Right renal pelvis (tissue), 4 donors: ENCODE data around the gene XIRP1. TPM values are rescaled to one million over a fixed set of nuclear protein-coding genes. Genes with fewer than 3 reads are reported as not detected.

Experiments used
- DNase-seq, 4 donors: peaks; one replicate each; pipeline ENCODE4 v3.0.0-alpha.2; 2013; ENCODE audit warnings: low read depth in 4 of 4, low spot score in 3 of 4, missing footprints in 1 of 4
- polyA plus RNA-seq, 4 donors: library from polyadenylated mRNA; unstranded; fragments of 120-200 nt; gene quantifications; one replicate each; pipeline ENCODE4 v1.2.1, GENCODE V29; 2013; ENCODE audit not compliant: insufficient read length in 4 of 4

The XIRP1 gene
- polyA plus RNA-seq, 4 donors: 0.10 to 0.15 (median 0.11) TPM

DNA sequence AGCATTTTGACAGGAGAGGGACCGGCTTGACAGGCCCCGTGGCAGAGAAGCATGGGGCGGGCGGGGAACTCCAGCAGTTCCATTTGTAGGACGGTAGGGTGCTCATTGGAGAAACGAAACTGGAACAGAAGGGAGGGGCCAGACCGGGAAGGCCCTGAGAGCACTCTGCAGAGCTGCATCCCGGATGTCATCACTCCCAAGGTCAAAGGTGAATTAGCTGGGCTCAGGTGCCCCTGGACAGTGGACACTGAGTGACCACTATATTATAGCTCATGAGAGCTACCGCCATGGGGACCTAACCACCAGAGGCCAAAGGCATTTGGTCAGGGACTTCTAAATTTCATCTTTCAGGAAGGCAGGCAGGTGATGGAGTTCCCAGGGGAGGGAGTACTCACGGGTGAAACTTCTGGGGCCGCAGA is 46.3 kb downstream of the XIRP1 start:
- no peak for DNase-seq

DNA sequence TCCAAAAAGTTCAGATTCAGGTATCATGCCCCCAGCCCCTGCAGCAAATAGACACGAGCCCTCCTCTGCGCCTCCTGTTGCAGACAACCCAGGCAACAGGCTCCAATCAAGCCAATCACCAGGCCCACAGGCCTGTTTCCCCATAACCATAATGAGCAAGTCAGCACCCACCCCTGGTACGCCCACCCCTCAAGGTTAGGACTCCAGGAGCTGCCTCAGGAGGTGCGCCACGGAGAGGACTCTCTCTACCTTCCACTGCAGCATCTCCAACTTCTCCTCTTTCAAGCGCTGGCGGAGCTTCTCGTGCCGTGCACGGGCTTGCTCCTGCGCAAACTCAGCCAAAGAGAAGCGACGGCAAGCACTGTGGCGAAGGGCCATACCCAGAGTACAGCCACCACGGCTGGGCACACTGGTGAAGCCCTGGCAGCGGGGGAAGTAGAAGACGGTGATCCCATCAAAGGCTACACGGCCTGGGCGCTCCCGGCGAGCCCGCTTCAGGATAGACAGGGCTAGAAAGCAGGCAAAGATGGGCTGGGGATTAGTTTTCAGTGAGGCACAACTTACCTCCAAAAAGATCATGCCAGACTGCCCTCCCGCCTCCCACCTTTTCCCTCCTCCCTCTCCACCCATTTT is 47.5 kb downstream of the XIRP1 start:
- DNase-seq: no peak

DNA sequence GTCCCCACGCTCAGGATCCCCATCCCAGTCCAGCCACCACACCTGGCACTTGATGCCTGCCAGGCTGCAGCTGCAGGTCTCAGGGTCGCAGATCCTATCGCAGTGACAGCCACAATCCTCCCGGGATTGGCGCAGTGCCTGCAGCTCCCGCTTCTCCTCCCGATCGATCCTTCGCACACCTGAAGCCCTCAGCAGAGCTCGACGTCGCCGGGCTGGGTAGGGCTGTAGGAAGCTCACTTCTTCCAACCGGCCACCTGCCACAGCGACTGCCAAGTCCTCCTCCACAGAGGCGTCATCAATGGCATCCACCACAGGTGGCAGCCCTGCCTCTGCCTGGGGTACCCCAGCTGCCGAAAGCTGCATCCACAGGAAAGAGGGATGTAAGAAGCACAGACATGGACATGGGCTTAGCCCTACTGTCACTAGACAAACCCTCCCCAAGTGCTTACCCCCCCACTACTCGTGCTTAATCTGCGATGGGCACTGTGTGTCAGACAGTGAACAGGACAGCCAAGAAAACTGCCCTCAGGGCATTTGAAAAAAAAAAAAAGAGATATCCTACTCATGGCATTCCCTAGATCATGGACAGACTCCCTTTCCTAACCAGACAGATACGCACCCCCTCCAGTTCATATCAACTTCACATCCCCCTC is 48.2 kb downstream of the XIRP1 start:
- DNase-seq: no peak

DNA sequence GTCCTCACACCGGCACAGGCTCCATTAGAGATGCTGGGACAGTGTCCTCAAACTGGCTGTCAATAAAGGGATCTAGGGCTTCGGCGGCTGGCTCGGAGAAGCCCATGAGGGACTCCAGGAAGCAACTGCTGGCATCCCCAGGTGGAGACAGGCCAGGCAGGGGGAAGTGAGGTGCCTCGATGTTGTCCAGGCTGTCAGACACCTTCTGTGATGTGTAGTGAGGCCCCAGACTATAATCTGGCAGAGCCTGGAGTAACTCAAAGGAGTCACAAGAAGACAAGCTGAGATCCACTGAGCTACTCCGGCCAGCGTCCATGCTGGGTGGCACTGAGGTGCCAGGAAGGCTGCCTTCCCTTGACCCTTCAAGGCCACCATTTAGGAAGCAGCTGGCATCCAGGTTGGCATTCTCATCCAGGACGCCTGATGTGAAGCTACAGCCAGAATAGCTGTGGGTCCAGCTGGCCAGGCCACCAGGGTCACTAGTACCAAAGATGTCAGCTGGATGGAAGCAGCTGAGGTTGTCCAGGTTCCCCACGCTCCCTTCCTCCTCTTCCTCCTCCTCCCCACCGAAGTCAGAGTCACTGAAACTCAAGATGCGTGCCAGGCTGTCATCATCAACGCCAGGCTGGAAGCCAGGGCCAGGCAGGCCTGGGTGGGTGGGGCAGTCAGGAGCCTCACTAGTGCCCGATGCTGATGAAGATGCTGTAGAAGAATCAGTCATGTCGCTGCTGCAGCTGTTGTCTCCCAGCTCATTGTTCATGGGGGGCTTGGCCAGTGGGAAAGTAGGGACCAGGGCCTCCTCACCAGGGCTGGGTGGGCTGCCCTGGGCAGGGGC is 49.1 kb downstream of the XIRP1 start:
- DNase-seq: no peak

DNA sequence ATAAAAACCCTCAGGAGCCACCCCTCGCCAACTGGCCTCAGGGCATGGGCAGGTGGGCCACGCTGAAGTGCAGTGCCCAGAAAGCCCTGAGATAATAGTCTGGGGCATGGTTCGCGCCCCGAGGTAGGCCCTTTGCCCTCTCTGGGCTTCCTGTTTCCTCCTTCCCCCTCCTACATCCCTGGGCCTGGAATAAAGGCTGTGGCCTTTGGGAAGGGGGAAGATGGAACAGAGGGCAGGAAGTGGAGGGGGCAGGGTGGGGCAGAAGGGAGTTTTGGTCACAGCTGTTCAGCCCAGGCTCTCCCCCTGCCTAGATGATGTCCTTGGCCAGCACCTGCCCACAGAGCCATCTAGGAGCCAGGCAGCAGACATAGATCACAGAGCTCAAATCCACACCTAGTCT is 50.3 kb downstream of the XIRP1 start:
- DNase-seq: no peak

DNA sequence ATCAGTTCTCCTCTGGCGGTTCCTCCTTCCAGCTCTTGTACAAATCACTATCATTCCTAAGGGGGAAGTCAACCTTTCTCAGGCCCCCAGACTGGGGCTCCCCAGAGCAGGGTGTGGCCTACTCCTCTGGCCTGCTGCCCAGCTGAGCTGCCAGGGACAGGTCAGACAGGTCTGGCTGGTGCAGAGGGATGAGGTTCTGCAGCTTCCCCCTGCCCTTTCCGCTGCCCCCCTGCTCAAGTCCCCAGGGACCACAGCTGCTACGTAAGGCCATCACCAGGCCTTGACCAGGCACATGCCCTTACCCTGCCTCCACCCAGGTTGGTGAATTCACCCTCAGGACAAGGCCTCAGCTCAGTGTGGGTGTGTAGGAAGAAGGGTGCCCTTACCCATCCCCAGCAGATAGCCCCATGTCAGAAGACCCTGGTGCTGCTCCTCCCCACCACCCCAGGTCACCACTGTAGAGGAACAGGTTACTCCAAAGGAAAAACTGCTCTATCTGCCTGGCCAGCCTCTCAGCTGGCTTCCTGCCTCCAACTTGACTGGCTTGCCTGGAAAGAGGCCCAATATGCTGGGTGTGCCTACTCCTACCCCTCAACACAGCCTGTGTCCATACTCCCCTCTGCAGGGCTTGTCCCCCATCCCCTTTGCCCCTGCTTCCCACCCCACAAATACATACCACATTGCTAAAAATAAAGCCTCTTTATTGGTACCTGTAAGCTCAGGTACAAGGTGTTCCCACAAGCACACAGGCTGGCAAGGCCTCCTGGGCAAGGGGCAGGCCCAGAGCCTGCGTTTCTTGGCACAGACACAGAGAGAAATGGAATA is 51.0 kb downstream of the XIRP1 start:
- DNase-seq: no peak

DNA sequence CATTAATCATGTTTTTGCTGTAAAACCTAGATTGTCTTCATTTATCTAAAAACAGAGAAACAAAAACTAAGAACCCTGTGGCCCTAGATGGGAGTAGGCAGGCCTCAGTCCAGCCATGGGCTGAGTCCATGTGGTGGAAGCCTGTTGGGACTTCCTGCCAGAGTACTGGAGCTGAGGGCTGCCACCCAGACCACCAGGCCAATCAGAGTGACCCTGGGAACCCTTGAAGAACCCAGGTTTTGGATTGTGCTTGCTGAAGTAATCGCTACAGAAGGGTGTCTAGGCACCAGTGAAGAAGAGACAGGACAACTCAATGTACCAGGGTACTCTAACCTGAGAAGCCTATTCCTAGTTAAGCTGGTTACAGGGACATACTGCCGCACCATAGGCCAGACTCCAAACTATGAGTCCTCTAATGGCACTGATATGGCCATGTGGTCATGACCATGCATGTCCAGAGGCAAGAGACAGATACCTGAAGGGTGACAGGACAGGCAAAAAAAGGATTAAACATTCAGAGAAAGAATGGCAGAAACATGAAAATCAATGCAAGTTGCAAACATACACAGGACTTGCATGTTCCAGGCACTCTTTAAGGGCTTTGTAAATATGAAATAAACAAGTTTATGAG is 51.9 kb downstream of the XIRP1 start:
- DNase-seq: no peak

DNA sequence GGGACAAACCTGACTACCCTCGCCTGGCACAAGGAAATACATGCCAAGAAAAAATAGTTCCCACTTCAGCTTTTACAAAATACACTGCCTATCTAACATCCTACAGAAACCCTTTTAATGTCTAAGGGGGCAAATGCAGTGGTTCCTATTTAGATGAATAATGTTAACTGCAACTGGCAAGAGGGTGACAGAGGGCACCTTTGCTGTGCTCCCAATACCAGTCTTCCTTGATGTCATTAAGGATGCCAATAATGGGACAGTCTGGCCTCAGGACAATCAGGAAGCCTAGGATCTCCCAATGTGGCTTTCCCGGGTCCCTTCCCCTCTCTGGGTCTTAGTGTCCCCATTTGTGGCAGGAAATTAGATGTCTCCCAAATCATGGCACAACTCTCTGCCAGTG is 53.0 kb downstream of the XIRP1 start:
- no peak for DNase-seq

DNA sequence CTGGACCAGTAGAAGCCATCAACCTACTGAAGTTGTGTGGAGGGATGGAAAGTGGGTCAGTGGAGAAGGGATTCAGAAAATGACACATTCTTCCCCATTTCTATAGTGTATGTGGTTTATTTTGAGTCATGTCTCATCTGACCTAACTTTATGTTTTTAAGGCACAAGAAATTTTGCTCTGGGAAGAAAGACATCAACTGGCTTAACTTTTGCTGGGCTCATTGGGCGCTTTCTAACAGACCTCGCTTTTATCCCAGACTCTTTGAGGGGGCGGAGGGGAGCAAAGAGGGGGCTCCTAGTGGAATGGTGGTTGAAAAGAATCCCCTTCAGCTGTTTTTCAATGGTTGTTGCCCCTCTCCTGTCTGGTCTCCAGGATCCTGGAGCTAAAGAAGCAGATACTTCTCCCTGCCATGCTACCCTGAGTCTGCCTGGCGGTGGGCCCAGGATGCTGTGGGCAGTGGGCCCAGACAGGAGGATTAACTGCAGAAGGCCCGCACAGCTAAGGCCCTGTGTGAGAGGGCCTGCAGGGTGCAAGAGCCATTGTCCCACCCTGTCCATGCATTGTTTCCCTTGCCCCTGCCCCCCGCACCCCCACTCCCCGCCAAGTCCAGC is 53.5 kb downstream of the XIRP1 start:
- no peak for DNase-seq

DNA sequence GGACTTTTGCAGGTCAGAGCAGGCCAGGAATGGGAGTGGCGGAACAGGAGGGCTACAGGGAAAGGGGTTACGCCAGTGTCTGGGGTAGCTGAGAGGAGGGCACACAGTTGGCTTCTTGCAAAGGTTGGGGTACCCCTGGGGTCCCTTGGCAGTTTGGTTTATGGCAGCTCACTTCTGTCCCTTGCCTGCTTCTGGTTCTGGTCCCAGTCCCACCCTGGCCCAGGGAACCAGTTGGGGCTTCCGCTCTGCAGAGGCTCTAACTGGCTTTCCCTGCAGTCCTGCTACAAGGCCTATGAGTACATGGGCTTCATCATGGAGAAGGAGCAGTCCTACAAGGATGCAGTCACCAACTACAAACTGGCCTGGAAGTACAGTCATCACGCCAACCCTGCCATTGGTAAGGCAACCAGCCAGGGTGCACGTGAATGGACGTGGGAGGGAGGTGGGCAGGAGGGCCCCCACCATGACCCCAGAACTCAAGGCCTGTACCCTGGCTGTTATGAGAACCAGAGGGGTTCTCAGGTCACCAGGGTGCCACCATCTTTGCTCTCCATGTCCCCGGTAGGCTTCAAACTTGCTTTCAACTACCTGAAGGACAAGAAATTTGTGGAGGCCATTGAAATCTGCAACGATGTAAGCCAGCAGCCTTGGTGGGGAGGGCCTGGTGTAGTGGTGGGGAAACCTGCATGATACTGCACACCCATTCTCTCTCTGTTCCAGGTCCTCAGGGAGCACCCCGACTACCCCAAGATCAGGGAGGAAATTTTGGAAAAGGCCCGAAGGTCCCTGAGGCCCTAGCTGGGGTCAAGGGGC is 54.2 kb downstream of the XIRP1 start:
- no peak for DNase-seq

DNA sequence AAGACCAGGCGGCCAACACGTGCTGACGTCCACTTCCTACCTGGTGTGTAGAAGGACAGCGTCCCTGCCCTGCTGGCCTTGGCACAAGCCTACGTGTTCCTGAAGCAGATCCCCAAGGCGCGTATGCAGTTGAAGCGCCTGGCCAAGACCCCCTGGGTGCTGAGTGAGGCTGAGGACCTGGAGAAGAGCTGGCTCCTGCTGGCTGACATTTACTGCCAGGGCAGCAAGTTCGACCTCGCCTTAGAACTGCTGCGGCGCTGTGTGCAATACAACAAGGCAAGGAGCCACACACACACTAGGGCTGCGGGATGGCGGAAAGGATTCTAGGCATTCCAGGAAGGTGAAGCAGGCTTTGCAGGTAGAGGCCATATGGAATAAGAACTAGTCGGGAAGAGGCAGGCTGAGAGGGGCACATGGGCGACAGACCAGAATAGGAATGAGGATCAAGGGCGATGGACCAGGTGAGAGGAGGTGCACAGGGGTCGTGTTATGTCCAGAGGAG is 54.9 kb downstream of the XIRP1 start:
- DNase-seq: no peak

DNA sequence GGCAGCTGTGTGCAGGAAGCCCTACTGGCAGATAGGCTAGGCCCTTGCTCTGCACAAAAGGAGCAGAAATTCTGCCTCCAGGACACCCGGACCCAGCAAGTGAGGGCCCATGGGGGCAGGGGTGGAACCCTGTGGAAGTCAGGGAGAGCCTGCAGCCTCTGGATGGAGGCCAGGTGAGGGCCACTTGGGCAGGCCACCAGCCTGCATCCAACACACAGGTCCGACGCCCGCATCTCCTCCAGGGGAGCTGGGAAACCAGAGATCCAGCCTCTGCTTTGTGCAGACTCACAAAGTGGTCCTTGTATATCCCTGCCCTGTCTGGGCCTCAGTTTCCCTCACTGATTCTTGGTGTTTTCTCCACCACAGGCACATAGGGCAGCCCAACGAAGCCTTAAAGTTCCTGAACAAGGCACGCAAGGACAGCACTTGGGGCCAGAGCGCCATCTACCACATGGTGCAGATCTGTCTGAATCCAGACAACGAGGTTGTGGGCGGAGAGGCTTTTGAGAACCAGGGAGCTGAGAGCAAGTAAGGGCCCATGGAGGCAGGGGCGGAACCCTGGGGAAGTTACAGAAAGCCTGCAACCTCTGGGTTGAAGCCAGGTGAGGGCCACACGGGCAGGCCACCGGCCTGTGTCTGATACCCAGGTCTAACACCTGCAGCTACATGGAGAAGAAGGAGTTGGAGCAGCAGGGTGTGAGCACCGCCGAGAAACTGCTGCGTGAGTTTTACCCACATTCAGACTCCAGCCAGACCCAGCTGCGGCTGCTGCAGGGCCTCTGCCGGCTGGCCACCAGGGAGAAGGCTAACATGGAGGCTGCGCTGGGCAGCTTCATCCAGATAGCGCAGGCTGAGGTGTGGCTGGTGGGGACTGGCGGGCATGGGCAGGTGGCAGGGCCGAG is 55.6 kb downstream of the XIRP1 start:
- DNase-seq: no peak

DNA sequence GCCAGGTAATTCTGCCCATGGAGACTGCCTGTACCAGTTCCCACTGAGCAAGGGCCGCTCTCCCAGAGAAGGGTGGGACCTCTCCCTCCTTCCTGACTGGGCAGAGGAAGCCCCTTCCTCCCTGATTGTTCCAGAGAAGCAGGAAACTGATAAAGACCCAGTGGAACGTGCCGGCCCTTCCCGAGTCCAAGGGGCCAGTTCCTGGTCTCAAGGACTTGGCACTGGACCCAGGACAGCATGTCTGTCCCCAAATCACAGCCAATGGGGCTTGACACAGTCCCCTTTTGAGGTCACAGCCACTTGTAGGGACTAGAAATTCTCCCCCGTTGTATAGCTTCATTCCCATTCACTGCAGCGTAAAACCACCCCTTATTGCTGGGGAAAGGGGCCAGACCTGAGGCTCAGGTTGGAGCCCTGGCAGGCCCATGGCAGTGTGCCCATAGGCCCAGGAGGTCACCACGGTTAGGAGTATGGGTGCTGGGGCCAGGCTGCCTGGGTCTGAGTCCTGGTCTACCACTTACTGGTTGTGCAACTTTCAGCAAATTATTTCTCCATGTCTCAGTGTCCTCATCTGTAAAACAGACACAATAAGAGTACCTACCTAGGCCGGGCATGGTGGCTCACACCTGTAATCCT is 57.1 kb downstream of the XIRP1 start:
- DNase-seq: no peak

DNA sequence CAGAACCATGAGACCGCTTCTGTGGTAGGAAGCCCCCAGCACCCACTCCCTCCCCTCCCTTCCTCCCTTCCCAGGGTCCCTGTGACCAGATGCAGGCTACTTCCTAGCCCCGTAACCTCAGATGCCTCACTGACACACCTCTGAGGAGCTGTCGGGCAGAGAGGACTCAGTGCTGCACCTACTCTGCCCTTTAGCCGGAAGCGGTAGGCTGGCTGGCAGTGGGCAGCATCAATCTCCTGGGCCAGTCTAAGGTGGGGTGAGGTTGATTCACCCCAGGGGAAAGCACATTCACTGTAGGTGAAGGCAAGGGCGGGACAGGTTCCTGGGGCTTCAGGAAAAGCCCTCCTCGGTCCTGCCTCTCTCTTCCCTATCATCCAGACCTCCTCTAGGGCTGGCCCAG is 58.1 kb downstream of the XIRP1 start:
- DNase-seq: no peak

DNA sequence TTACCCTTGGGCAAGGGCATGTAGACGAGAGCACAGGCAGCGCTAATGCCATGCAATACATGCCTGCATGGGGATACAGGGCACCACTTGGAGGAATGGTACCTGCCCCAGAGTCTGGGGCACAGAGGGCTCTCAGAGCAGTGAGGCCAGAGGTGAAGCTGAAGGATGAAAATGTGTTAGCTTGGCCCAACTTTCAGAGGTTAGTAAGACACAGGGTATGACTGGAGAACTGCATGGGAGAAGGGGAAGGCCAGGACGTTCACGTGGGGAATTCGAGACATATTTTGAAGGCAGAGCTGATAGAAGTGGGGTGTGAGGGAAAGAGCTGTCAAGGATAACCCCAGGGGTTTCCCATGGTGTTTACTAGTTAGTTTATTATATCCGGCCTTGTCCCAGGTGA is 58.6 kb downstream of the XIRP1 start:
- no peak for DNase-seq
